MG63 (cell line): Measurements from ENCODE around the gene CHSY1. TPM values are rescaled to one million over a fixed set of nuclear protein-coding genes. Genes with fewer than 3 reads are reported as not detected.

Source experiments
- DNase-seq: peaks from one replicate; pipeline ENCODE4 v3.0.0-alpha.2; 2020
- H3K27me3 ChIP-seq: fragments of 250-450 bp; sonication (Bioruptor Pico); 2 replicates; pipeline ENCODE4 v1.5.1; 2020; ENCODE audit warnings: mild to moderate bottlenecking, moderate library complexity
- H3K36me3 ChIP-seq: fragments of 250-450 bp; sonication (Bioruptor Pico); 2 replicates; pipeline ENCODE4 v1.5.1; 2020; ENCODE audit warnings: mild to moderate bottlenecking, moderate library complexity
- H3K4me3 ChIP-seq: fragments of 250-450 bp; sonication (Bioruptor Pico); 2 replicates; pipeline ENCODE4 v1.5.1; 2020; ENCODE audit warnings: mild to moderate bottlenecking, moderate library complexity
- H3K9me3 ChIP-seq: fragments of 250-450 bp; sonication (Bioruptor Pico); 2 replicates; pipeline ENCODE4 v1.5.1; 2020; ENCODE audit warnings: mild to moderate bottlenecking, moderate library complexity
- total RNA-seq: library from RNA; depleted of rRNA; stranded (reverse); fragments of >200 nt; shearing (Covaris generic); gene quantifications from 2 replicates; pipeline ENCODE4 v1.2.3, GENCODE V29; 2014; ENCODE audit warnings: low replicate concordance

CHSY1 gene
- total RNA-seq, 1 experiment from 2014 or later, result 11.0 TPM

DNA sequence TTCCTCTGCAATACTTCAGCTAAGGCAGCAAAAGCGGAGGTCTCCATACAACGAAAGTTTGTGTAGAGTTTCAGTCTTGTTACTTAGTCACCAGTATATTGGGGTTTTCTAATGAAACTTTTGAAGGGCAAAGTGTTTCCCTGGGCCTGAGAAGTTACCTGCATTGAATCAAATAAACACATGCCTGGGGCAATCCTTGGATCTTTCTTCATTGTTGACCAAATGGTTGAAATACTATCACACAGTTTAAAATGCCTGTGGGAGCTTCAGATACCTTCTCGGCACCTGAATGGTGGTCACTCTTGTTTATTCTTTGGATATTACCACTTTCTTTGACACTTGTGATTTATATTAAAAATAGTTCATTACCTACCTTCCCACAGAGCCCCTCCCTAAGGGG is 988 bp upstream of the CHSY1 start:
- no peaks in the 10 kb centered on the region for H3K27me3 ChIP-seq
- H3K4me3 ChIP-seq, result peak overlapping the region; percentile 66
- no peak for DNase-seq
- H3K9me3 ChIP-seq, result no peaks in the 10 kb centered on the region
- peaks cover 26% of the 10 kb centered on the region for H3K36me3 ChIP-seq

DNA sequence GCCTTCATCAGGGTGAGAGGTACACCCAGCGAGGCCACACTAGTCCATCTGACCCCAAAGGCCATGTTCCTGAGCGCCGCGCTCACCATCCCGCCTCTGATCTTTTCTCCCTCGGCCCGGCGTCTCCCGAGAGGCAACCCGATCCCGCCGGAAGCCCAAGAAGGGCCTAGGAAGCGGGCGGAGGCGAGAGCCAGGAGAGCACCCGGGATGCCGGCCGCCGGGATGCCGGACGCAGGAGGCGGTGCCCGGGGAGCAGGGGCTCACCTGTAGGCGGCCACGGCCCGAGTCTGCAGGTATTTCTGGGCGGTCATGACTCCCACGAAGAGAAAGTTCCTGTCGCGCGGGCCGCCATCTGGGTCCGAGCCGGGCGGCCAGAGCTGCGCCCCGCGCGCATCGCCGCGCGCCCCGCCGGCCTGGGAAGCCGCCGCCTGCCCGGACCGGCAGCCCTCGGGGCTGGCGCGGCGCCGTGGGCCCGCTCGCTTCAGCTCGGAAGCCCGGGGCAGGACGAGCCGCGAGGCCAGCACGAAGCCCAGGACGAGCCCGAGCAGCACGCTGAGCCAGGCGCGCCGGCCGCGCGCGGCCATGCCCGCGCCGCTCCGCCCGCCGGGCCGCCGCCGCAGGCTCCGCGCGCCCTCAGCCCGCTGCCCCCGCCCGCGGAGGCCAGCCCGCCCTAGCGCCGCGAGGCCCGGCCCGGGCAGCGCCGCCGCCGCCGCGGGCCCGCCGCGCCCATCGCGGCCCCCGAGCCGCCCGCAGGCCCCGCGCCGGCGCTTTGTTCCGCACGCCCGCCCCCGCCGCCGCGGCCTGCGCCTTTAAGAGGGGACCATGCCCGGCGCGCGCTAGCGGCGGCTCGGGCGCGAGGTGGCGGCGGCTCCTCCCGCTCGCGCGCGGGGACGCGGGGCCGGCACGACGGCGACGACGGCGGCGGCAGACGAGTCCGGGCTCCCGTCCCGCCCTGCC is 697 bp downstream of the CHSY1 start:
- no peaks in the 10 kb centered on the region for H3K9me3 ChIP-seq
- peaks cover 43% of the 10 kb centered on the region for H3K36me3 ChIP-seq
- H3K27me3 ChIP-seq, result no peaks in the 10 kb centered on the region
- peak overlapping the region; percentile 75 for H3K4me3 ChIP-seq
- DNase-seq, result peak; percentile 58

DNA sequence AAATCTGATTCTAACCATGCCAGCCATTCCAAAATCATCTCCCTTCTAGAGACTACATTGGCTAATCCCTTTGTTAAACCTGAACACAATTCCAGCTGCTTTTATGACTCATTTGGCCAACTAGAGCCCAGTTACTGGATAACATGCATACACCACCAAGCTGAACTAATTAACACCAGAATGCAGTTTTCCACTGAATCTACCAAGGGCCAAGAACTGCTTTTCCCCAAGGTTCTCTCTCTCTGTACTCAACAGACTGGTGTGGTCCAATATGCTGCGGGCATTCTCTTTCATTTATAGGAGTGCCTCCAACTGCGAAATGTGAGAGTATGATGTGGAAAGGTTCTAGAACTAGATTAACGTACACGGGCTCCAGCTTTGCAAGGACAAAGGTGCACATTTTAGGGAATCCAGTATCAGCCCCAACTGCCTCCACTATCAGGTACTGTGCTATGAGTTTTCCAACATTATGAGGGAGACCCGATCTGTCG is 1.5 kb downstream of the CHSY1 start:
- DNase-seq, result no peak
- Histone ChIP-seq H3K4me3 (peak overlapping the region; percentile 75), H3K36me3 (peaks cover 50% of the 10 kb centered on the region), H3K27me3 (no peaks in the 10 kb centered on the region), H3K9me3 (no peaks in the 10 kb centered on the region)

DNA sequence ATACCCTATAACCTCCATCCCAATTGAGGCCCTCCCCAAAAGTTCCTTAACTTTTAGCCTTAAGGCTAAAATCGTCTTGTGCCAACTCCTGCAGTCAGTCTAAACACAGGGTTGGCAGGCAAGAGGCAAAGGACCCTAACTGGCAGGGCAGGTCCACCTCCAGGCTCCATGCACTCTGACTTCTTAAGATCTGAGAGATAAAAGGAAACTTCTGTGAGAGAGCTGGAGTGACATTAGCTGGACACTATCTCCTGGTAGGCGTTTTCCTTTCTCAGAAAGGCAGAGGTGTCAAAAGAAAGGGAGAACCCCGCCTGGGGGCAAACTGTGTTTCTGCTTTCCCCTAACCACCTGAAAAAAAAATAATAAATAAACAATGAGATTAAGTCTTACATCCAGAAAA is 3.6 kb downstream of the CHSY1 start:
- Histone ChIP-seq H3K4me3 (no peak overlapping the region), H3K36me3 (peaks cover 61% of the 10 kb centered on the region)

DNA sequence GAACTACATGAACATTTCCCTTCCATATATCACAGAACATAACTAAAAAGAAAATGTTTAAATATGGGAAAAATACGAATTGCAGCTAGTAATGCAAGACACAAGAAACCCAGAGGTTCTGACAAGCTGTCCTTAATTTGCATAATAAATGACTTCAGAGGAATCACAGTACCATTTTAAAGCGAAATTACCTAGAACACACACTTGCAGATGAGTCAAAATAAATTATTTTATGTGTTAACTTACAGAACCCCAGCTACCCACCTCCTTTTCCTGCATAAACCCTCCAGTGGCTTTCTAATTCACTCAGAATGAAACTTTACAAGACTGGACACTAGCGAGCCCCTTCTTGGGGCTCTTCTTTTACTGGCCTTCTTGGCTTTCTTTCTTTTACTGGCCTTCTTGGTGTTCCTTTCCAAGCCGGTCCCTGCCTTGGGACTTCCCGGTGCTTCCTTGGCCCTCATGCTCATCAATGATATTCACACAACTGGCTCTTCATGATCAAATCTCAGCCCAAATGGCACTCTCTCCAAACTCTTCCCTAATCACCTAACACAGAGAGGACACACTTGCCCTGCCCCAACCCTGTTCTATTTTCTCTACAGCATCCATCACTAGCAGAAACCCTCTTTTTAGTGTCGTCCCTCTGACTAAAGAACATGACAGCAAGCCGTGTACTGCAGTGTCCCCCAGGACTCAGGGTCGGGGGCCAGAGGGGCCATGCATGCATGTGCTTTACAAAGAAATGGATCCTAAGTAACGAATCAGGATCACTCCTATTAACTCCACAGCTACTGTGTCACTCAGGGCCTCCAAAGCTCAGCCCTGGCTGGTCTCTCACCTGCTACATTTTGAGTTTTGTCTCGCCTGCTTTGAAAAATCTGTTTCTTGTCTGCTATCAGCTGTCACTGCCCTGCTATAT is 4.8 kb downstream of the CHSY1 start:
- no peak for DNase-seq
- Histone ChIP-seq H3K9me3 (no peaks in the 10 kb centered on the region), H3K27me3 (no peaks in the 10 kb centered on the region), H3K4me3 (no peak overlapping the region), H3K36me3 (peaks cover 71% of the 10 kb centered on the region)

More for the DNA sequence above, 3.6 kb downstream of the CHSY1 start:
- Histone ChIP-seq H3K27me3 (no peaks in the 10 kb centered on the region), H3K9me3 (no peaks in the 10 kb centered on the region)
- DNase-seq, result no peak

DNA sequence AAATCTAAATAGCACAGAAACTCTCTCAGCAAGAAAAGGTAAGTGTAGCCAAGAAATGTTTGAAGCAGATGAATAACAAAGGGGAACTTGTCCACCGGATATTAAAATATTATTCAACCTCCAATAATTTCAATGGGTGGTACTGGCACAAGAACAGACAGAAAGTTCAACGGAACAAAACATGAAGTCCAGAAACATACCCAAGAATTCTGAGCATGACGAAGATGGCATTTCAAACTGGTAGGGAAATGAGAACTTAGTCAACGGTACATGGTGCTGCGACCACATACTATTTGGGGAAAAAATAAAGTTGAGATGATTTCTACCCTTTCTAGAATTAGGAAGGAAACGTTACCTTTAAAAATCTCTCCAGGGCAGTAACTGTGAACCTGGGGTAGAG is 5.5 kb downstream of the CHSY1 start:
- Histone ChIP-seq H3K27me3 (no peaks in the 10 kb centered on the region), H3K9me3 (no peaks in the 10 kb centered on the region), H3K4me3 (no peak overlapping the region), H3K36me3 (peaks cover 78% of the 10 kb centered on the region)
- DNase-seq, result no peak

DNA sequence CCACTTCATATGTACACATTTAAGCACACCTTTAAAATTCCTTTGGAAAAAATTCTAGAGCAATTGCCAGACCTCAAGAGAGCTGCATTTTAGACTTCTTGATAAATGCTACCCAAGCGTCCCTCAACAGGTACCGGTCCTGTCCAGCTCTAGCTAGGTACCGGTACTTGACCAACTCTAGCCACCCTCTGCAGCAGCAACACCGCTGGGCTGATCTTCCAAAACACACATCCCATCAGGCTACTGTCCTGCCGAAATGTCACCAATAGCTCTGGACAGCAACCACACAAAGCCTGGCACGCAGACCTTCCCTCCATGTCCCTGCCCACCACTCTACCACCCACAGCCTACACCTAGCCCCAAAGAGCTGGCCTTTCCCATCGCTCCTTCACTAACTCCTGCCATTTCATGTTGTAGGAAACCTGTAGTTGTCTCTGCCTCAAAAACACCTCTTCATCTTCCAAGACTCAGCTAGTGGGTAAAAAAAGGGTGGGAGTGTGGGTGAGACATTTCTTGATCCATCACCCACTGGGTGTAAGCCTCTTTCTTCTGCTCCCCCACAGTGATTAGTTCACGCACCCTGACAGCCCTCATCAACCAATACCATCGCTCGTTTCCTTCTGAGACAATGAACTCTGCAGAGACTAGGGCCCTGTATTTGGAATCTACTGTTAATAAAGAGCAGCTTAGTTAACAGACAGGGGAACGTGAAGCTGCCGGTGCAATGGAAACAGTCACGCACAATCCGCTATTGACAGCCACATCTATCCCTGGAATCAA is 6.8 kb downstream of the CHSY1 start:
- no peak for DNase-seq
- peaks cover 79% of the 10 kb centered on the region for H3K36me3 ChIP-seq
- H3K9me3 ChIP-seq, result no peaks in the 10 kb centered on the region
- no peaks in the 10 kb centered on the region for H3K27me3 ChIP-seq
- H3K4me3 ChIP-seq, result no peak overlapping the region

DNA sequence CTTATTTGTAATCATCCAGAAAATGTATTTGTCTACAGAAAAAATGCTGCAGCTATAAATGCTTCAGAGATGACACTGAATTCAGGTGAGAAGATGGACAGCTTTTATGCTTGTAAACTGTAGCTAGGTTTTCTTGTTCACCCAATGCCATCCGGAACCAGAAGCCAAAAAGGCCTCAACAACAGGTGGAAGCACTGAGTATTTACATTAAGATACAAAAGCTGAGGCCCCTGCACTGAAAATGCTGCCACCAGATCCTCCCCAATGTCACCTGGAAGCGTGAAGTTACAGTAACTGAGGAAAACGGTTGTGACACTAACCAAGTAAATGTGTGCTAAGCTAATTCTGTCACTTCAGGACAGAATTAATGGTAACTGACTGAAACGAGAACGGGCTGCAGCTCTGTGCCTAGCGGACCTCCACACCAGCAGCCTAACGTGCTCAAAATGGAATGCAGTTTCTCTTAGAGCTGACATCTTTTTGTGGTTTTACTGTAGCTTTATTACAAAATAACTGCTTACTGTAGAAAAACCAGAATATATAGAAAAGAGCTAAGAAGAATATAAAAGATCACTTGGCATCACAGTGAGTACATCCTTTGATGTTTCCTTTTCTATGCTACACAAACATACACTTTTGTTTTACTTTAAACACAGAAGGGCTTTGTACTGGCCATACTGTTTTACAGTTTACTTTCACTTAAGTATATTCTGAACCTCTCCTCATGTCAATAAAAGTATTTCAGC is 7.6 kb downstream of the CHSY1 start:
- DNase-seq, result no peak
- Histone ChIP-seq H3K36me3 (peaks cover 77% of the 10 kb centered on the region), H3K27me3 (no peaks in the 10 kb centered on the region), H3K4me3 (no peak overlapping the region), H3K9me3 (no peaks in the 10 kb centered on the region)

DNA sequence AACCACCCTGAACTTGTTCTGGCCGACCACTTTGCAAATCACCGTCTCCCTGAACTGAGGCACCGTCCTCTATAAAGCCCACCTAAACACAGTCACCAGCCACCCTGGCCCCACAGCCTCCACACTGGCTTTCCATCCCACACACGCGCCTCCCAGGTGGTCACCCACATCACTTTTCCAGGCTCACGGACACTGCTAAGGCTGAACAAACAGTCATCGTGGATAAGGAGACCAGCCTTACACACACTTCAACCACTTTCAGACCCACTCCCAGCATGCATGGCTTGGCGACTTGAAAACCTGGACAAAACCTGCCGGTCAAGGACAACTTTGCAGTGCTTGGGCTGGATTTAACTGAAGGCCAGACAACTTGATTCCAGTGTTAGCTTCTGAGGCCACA is 8.4 kb downstream of the CHSY1 start:
- no peak overlapping the region for H3K4me3 ChIP-seq
- DNase-seq, result no peak
- H3K36me3 ChIP-seq, result peaks cover 80% of the 10 kb centered on the region
- H3K27me3 ChIP-seq, result no peaks in the 10 kb centered on the region
- no peaks in the 10 kb centered on the region for H3K9me3 ChIP-seq

DNA sequence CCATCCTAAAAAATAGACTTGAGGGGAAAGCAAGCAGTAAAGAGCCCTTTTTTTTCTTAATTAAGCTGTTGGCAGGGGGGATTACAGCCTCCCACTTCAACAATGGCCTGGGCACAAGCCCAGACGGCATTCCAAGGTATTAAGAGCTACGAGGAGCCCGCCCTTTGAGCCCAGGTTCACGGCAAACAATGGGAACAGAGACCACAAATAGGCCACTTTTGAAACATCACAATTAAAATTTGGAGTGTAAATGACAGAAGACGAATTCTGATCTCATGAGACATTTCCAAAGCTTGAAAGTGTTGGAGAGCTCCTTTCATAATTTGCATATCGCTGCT is 8.9 kb downstream of the CHSY1 start:
- Histone ChIP-seq H3K36me3 (peaks cover 80% of the 10 kb centered on the region), H3K4me3 (no peak overlapping the region), H3K27me3 (no peaks in the 10 kb centered on the region), H3K9me3 (no peaks in the 10 kb centered on the region)
- DNase-seq, result no peak

DNA sequence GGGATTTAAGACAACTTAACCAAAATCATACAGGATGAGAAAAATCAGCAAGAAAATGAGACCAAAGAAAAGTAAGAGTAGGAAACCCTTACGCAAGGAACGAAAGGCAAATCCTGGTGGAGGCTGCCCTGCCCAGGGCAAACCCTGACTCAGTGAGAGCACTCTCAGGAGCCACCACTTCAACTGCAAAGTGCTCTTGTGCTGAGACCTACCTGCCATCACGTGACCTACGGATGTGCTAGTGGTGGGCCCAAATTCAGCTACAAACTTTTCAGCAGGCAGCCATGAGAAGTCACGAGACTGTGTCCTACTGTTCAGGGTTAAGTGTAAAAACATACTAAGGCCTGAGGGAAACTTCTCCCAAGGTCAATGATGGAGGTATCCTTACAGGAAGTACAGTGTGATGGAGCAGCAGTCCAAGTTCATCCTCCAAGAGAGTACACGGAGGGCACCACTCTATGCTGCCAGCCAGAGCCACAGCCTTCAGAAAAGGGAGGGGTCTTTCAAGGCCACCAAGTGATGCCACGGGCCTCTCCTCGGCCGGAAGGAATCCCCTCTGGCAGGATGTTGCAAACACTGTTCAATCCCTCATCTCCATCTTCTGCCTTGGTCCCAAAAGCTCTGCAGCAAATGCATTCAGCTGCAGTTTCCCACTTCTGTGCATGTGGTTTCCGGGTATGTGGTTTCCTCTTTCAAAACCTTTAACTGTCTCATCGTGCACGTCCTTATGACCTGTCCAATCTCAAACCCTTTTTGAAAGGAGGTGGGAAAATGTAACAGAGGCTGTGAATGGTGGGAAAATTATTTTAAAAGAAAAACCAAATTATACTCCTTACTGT is 9.5 kb downstream of the CHSY1 start:
- no peak for DNase-seq
- no peak overlapping the region for H3K4me3 ChIP-seq
- no peaks in the 10 kb centered on the region for H3K9me3 ChIP-seq

DNA sequence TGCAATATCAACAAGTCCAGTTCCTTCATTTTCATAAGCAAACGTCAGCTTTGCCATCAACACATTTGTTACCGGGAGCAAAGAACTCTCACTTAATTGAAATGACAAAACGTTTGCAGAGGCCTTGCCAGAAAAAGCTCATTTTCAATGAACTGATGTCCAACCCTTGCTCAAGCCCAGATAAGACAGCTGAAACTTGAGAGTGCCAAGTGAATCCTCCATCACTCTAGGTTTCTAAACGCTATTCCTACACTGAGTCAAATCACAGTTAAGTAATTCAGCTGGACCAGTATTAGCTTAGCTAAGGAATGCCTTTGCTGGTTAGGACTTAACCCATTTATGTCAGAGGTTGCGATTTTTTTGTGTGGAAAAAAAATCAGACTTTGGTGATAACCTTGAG is 11.5 kb downstream of the CHSY1 start:
- H3K27me3 ChIP-seq, result no peaks in the 10 kb centered on the region
- H3K9me3 ChIP-seq, result no peaks in the 10 kb centered on the region
- H3K4me3 ChIP-seq, result no peak overlapping the region
- peaks cover 74% of the 10 kb centered on the region for H3K36me3 ChIP-seq
- no peak for DNase-seq

More for the DNA sequence above, 9.5 kb downstream of the CHSY1 start:
- Histone ChIP-seq H3K27me3 (no peaks in the 10 kb centered on the region), H3K36me3 (peaks cover 80% of the 10 kb centered on the region)

DNA sequence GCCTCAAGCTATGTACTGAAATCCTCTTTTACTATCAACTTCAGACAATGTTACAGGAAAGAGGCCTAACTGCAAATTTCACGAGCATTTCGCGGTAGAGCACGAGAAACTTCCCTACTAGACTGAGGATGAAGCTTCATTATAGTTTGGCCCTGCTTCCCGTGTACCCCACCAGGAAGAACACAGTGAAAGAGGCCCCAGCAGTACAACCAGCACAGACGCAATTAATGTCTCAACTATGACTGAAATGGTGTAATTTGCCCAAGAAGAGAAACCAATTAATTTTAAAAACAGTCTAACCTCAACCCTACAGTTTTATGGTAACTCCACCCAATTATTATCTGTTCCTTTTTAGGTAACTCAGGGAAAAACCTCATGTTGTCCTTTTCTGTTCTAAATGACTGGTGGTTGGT is 12.1 kb downstream of the CHSY1 start:
- Histone ChIP-seq H3K4me3 (no peak overlapping the region), H3K36me3 (peaks cover 77% of the 10 kb centered on the region), H3K27me3 (no peaks in the 10 kb centered on the region), H3K9me3 (no peaks in the 10 kb centered on the region)
- no peak for DNase-seq

DNA sequence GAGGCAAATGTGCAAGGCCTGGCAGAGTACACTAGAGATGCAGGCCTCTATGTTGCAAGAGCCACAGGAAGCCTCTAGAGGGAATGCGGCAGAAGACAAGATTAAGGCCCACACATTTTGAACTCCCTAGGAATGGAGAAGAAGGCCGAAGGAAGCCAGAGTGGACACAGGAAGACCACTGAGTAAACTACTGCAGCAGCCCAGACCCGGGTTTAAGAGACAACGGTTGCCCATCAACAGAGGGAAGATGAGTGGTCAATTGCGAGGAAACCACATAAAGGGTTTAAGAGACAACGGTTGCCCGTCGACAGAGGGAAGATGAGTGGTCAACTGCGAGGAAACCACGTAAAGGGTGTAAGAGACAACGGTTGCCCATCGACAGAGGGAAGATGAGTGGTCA is 14.6 kb downstream of the CHSY1 start:
- Histone ChIP-seq H3K27me3 (no peaks in the 10 kb centered on the region), H3K36me3 (peaks cover 87% of the 10 kb centered on the region), H3K9me3 (no peaks in the 10 kb centered on the region), H3K4me3 (no peak overlapping the region)
- DNase-seq, result no peak

DNA sequence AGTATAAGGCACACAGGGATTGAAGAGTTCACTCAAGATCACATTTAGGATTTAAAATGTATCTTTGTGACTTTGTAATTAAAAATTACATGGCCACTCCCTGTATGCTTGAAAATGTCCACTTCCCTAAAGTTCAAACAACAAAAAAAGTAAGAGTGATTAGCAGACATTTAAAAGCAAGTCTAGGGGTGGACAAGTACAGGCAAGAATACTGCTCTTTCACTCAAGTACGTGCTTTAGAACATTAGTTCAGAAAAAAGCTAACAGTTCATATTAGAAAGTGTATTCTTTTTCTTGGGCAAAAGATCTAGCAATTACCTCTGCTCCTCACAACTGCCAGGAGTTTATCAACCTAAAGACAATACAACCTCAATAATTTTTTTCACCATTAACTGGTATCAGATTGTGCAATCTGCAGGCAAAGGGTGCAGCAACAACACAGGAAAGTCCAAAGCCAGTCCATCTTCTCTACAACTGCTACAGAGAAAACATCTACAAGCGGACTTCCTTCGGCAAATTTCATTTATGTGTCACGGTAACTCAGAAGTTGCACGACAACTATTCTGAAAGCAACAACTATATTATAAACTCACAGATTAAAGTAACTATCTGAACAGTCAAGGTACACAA is 18.1 kb downstream of the CHSY1 start:
- no peak for DNase-seq
- H3K36me3 ChIP-seq, result peaks cover 93% of the 10 kb centered on the region
- H3K4me3 ChIP-seq, result no peak overlapping the region
- H3K27me3 ChIP-seq, result no peaks in the 10 kb centered on the region
- peaks cover 11% of the 10 kb centered on the region for H3K9me3 ChIP-seq
